ENCODE measurements around the gene PDE10A. TPM values are rescaled to one million over a fixed set of nuclear protein-coding genes. Genes with fewer than 3 reads are reported as not detected.

PDE10A gene
- total RNA-seq, 1 experiment from 2014 or later, result 0.31 TPM

DNA sequence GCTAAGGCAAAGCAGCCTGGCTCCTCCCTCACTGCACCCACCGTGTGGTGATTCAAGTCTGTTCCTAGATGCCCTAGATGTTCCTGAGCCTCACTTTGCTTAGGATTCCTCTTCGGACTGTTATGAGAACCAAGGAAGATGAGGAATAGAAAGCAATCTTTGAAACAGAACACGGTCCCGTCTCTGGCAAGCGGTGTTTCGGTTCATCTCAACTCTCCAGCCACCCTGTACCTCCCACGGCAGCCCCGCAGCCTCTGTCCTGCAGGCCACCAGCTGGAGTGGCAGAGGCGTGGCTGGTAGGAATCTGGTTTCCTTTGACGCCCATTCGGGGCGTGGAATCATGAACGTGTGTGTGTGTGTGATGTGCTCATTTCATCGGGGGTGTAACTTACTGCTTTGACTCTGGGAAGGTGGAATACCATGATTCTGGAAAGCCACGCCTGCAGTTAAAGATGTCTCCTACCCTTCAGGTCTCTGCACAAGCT lies 21.3 kb downstream of the PDE10A start:
- Histone ChIP-seq H4K91ac (ENCODE audit: insufficient read length, low read depth, low read length) (no peak overlapping the region), H2BK15ac (ENCODE audit: low read depth, low read length) (no peak overlapping the region), H3K23me2 (ENCODE audit: insufficient read length, low read depth, low read length, poor library complexity, severe bottlenecking) (no peaks in the 10 kb centered on the region), H3K9ac (ENCODE audit: extremely low read depth, insufficient read length, low read length) (no peak overlapping the region), H3K4me1 (ENCODE audit: insufficient read depth, low read length) (peaks cover 12% of the 10 kb centered on the region; the same call in 1 of the 2 replicates), H3K4me2 (ENCODE audit: insufficient read depth, insufficient read length, low read length) (no peak overlapping the region), H2AFZ (ENCODE audit: low read length) (no peak overlapping the region), H3K27me3 (ENCODE audit: insufficient read depth, low read length) (no peaks in the 10 kb centered on the region), H3K23ac (ENCODE audit: insufficient read length, low read depth, low read length) (no peak overlapping the region), H4K8ac (replicated peaks; ENCODE audit: insufficient read length, low read depth, low read length) (no peak overlapping the region), H2BK120ac (ENCODE audit: low read depth, low read length, poor library complexity, severe bottlenecking) (no peak overlapping the region), H3K79me1 (ENCODE audit: insufficient read depth, low read depth, low read length, poor library complexity, severe bottlenecking) (no peaks in the 10 kb centered on the region), H3K18ac (ENCODE audit: insufficient read length, low read depth, low read length) (no peak overlapping the region), H3K4ac (ENCODE audit: low read depth, low read length) (no peak overlapping the region), H4K20me1 (ENCODE audit: control insufficient read depth, insufficient read depth, insufficient read length) (no peaks in the 10 kb centered on the region), H4K5ac (ENCODE audit: insufficient read length, low read depth, low read length) (no peak overlapping the region), H3K9me3 (ENCODE audit: control insufficient read depth, low read depth, low read length) (no peaks in the 10 kb centered on the region), H3K56ac (ENCODE audit: insufficient read length, low read depth, low read length) (no peak overlapping the region), H2BK5ac (ENCODE audit: insufficient read length, low read length) (no peak overlapping the region), H2BK20ac (ENCODE audit: low read depth, low read length, poor library complexity, severe bottlenecking) (no peak overlapping the region), H2BK12ac (ENCODE audit: insufficient read length, low read depth, low read length) (no peak overlapping the region), H3K14ac (ENCODE audit: insufficient read depth, low read length) (no peak overlapping the region; the same call in 1 of the 2 replicates), H2AK5ac (ENCODE audit: insufficient read length, low read length) (no peak overlapping the region), H3K79me2 (ENCODE audit: insufficient read depth, low read length) (no peaks in the 10 kb centered on the region), H3K27ac (ENCODE audit: insufficient read length, low read depth, low read length) (no peak overlapping the region), H3T11ph (ENCODE audit: low read length) (no peak overlapping the region)
- no peaks in the 10 kb centered on the region for H3K36me3 Mint-ChIP-seq (ENCODE audit: insufficient read depth in 1 of 3, low read depth in 3 of 3)
- peaks cover 7% of the 10 kb centered on the region for H3K27me3 Mint-ChIP-seq (ENCODE audit: low read depth)
- no peak overlapping the region for H3K4me3 Mint-ChIP-seq
- WGBS (ENCODE audit: extremely low coverage, insufficient read length, low lambda C conversion rate), result no CpG with 5 or more reads among the region's 15 CpGs
- no peak overlapping the region for H3K27ac Mint-ChIP-seq
- no peaks in the 10 kb centered on the region for H3K9me3 Mint-ChIP-seq
- peaks cover 26 to 28% of the 10 kb centered on the region in 2 experiments for H3K4me1 Mint-ChIP-seq
- no peak for DNase-seq
- TF ChIP-seq, protein P1, sequence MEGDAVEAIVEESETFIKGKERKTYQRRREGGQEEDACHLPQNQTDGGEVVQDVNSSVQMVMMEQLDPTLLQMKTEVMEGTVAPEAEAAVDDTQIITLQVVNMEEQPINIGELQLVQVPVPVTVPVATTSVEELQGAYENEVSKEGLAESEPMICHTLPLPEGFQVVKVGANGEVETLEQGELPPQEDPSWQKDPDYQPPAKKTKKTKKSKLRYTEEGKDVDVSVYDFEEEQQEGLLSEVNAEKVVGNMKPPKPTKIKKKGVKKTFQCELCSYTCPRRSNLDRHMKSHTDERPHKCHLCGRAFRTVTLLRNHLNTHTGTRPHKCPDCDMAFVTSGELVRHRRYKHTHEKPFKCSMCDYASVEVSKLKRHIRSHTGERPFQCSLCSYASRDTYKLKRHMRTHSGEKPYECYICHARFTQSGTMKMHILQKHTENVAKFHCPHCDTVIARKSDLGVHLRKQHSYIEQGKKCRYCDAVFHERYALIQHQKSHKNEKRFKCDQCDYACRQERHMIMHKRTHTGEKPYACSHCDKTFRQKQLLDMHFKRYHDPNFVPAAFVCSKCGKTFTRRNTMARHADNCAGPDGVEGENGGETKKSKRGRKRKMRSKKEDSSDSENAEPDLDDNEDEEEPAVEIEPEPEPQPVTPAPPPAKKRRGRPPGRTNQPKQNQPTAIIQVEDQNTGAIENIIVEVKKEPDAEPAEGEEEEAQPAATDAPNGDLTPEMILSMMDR (conservative IDR thresholded peaks at IDR 0.05), result no peak

All from H9 (cell line).